Endothelial cell of umbilical vein (primary cell): ENCODE data around the gene SCARF1. TPM values are rescaled to one million over a fixed set of nuclear protein-coding genes. Genes with fewer than 3 reads are reported as not detected.

Experiments
- BruUV-seq: library from RNA; stranded (reverse); fragments of 400-500 nt; replicated peaks from 2 replicates; lab custom pipeline; 2021; lab: Mats Ljungman, UMichigan
- CTCF ChIA-PET: fragments of 300-600, 350-600 bp; sonication (Branson Sonifier 250); formaldehyde crosslinking; loops from one replicate; lab custom pipeline; 2021; ENCODE audit warnings: antibody characterized with exemption, inconsistent platforms; lab: Charles Lee
- POLR2A ChIA-PET: fragments of 300-600, 350-600 bp; sonication (Branson Sonifier 250); formaldehyde crosslinking; loops from one replicate; lab custom pipeline; 2021; ENCODE audit warnings: antibody characterized with exemption, inconsistent platforms; lab: Charles Lee
- DNase-seq: peaks from one replicate; pipeline ENCODE4 v3.0.0-alpha.2; 2011; ENCODE audit warnings: low read depth, low spot score
- FAIRE-seq: peaks from 2 replicates; lab custom pipeline; 2011; peaks lifted over from hg19 to GRCh38; lab: Jason Lieb, UNC
- H2AFZ ChIP-seq: 2 replicates; pipeline ENCODE4 v1.6.0; 2012; ENCODE audit warnings: low read depth, low read length, control low read depth, inconsistent platforms
- H3K27ac ChIP-seq: 2 replicates; pipeline ENCODE4 v1.5.1; 2011; ENCODE audit warnings: low read depth, mild to moderate bottlenecking, control low read depth, low read length, moderate library complexity; ENCODE audit not compliant: insufficient read depth
- H3K27me3 ChIP-seq, 2 experiments: 2 replicates each; pipeline versions ENCODE4 v1.6.0 to v1.6.1; 2011; ENCODE audit warnings: low read length in 2 of 2, mixed read lengths in 1 of 2; ENCODE audit not compliant: control insufficient read depth in 2 of 2, insufficient read depth in 2 of 2
- H3K36me3 ChIP-seq, 2 experiments: 2 replicates in 1 of 2; 3 replicates in 1 of 2; pipeline ENCODE4 v1.5.1; 2011; ENCODE audit warnings: low read length in 2 of 2, mild to moderate bottlenecking in 1 of 2, moderate library complexity in 1 of 2; ENCODE audit not compliant: control insufficient read depth in 2 of 2, insufficient read depth in 2 of 2; ENCODE audit errors: extremely low read depth in 1 of 2
- H3K4me1 ChIP-seq: 3 replicates; pipeline ENCODE4 v1.5.1; 2011; ENCODE audit warnings: mild to moderate bottlenecking, low read length; ENCODE audit not compliant: control insufficient read depth, insufficient read depth; ENCODE audit errors: extremely low read depth
- H3K4me2 ChIP-seq: 2 replicates; pipeline ENCODE4 v1.6.1; 2011; ENCODE audit warnings: low read length, control low read depth, mixed read lengths; ENCODE audit not compliant: insufficient read depth
- H3K4me3 ChIP-seq, 3 experiments: fragments of 200-600 bp in 1 of 3; sonication (generic), shearing (Covaris generic) in 1 of 3; replicated peaks in 1 of 3; 2 replicates each; pipeline ENCODE4 v1.5.1; 2011 to 2016; ENCODE audit warnings: control low read depth in 3 of 3, low read length in 3 of 3, mild to moderate bottlenecking in 2 of 3, inconsistent platforms in 1 of 3, low read depth in 1 of 3, moderate library complexity in 1 of 3; ENCODE audit not compliant: insufficient read depth in 1 of 3
- H3K79me2 ChIP-seq: 2 replicates; pipeline ENCODE4 v1.6.0; 2012; ENCODE audit warnings: low read length, inconsistent platforms; ENCODE audit not compliant: control insufficient read depth, insufficient read depth
- H3K9ac ChIP-seq: replicated peaks from 2 replicates; pipeline ENCODE3; 2011; ENCODE audit warnings: low read length, control low read depth; ENCODE audit not compliant: insufficient read depth; ENCODE audit errors: extremely low read depth
- H3K9me1 ChIP-seq: replicated peaks from 3 replicates; pipeline ENCODE4 v1.6.0; 2011; ENCODE audit warnings: mild to moderate bottlenecking, low read length; ENCODE audit not compliant: control insufficient read depth, insufficient read depth; ENCODE audit errors: extremely low read depth
- H3K9me3 ChIP-seq: replicated peaks from 2 replicates; pipeline ENCODE4 v1.5.1; 2012; ENCODE audit warnings: low read length, inconsistent platforms; ENCODE audit not compliant: control insufficient read depth, insufficient read depth
- H4K20me1 ChIP-seq: replicated peaks from 2 replicates; pipeline ENCODE3; 2011; ENCODE audit warnings: mild to moderate bottlenecking, low read length; ENCODE audit not compliant: control insufficient read depth, insufficient read depth; ENCODE audit errors: extremely low read depth
- CTCF ChIP-seq, 2 donors: IDR thresholded peaks; 1 replicate in 1 of 2; 2 replicates in 1 of 2; pipeline ENCODE4 v1.5.1; 2011; ENCODE audit warnings: low read length in 2 of 2, mild to moderate bottlenecking in 2 of 2, moderate library complexity in 2 of 2, control low read depth in 1 of 2, inconsistent platforms in 1 of 2, low read depth in 1 of 2; ENCODE audit not compliant: insufficient read depth in 1 of 2; ENCODE audit errors: extremely low read depth in 1 of 2
- EZH2 ChIP-seq: IDR thresholded peaks from 2 replicates; pipeline ENCODE4 v1.6.1; 2012; ENCODE audit warnings: borderline replicate concordance, low read depth, mild to moderate bottlenecking, moderate library complexity, low read length, inconsistent platforms; ENCODE audit not compliant: severe bottlenecking
- FOS ChIP-seq: IDR thresholded peaks from 2 replicates; pipeline ENCODE4 v1.6.1; 2011; ENCODE audit warnings: mild to moderate bottlenecking, low read length, moderate library complexity, borderline replicate concordance; ENCODE audit not compliant: insufficient read depth
- GATA2 ChIP-seq: IDR thresholded peaks from 2 replicates; pipeline ENCODE4 v1.7.0; 2011; ENCODE audit warnings: low read depth, mild to moderate bottlenecking, moderate library complexity, mixed read lengths, low read length; ENCODE audit not compliant: insufficient read length, insufficient read depth
- JUN ChIP-seq: IDR thresholded peaks from 2 replicates; pipeline ENCODE4 v1.6.1; 2011; ENCODE audit warnings: borderline replicate concordance, low read depth; ENCODE audit not compliant: insufficient read length, insufficient read depth
- MAX ChIP-seq: IDR thresholded peaks from 2 replicates; pipeline ENCODE4 v1.6.1; 2011; ENCODE audit not compliant: insufficient read depth, insufficient read length
- MYC ChIP-seq: IDR thresholded peaks from one replicate; pipeline ENCODE4 v1.6.1; 2011; ENCODE audit warnings: mild to moderate bottlenecking, low read depth, low read length
- POLR2A ChIP-seq: IDR thresholded peaks from 2 replicates; pipeline ENCODE4 v1.6.1; 2012; ENCODE audit warnings: low read depth, mild to moderate bottlenecking, control low read depth, low read length
- POLR2AphosphoS5 ChIP-seq: IDR thresholded peaks from 2 replicates; pipeline ENCODE4 v1.6.1; 2012; ENCODE audit warnings: low read depth, mild to moderate bottlenecking, control low read depth, low read length, moderate library complexity; ENCODE audit not compliant: insufficient read depth
- dilution Hi-C: fragments of 300-500 bp; cut with MboI; formaldehyde crosslinking; loops from one replicate; pipeline ENCODE4 v1.15.0; 2019; ENCODE audit warnings: low sequenced_read_pairs; ENCODE audit not compliant: extremely low pct_ligation_motif_present
- intact Hi-C: fragments of 100-400 bp; cut with micrococcal nuclease; formaldehyde crosslinking; loops from one replicate; pipeline ENCODE4 v1.10.0; 2022
- polyA plus RNA-seq, 4 experiments: library from polyadenylated mRNA; depleted of rRNA in 3 of 4; stranded (reverse) in 3 of 4; unstranded in 1 of 4; fragments of >200 nt; gene quantifications; 2 replicates each; pipeline versions ENCODE4 v1.2.1 to v1.2.3, GENCODE V29; 2011 to 2012; ENCODE audit warnings: missing spikeins in 1 of 4
- total RNA-seq: library from RNA; stranded (reverse); gene quantifications from 2 replicates; pipeline ENCODE4 v1.2.3, GENCODE V29; 2021

SCARF1 gene
- total and polyA plus RNA-seq, 2 donors (not counting 3 experiments of a cell fraction or from before 2014, with no cell fraction given): 52.8 to 93.7 TPM

GRCh38 chr17:1593630-1593931 is 52.0 kb downstream of the SCARF1 start:
- CTCF ChIA-PET: no interaction called here
- dilution Hi-C loops (no loop called here), intact Hi-C loops (no loop called here)

More at GRCh38 chr17:1593630-1593931, 52.0 kb downstream of the SCARF1 start:
- H2AFZ ChIP-seq: no peak overlapping the region
- H3K27ac ChIP-seq: no peak overlapping the region
- H4K20me1 ChIP-seq: no peaks in the 10 kb centered on the region
- POLR2A ChIA-PET: no interaction called here
- no peaks in the 10 kb centered on the region for H3K9me1 ChIP-seq
- FAIRE-seq (no peak), DNase-seq (no peak)
- no TSS peak for BruUV-seq
- H3K79me2 ChIP-seq: no peaks in the 10 kb centered on the region
- TF ChIP-seq CTCF (IDR thresholded peaks at IDR 0.05; ENCODE audit: extremely low read depth in 1 of 2, insufficient read depth in 1 of 2, low read depth in 1 of 2, low read length in 2 of 2) (no peak), POLR2A (no peak), EZH2 (no peak), JUN (no peak), POLR2AphosphoS5 (no peak), GATA2 (no peak), MYC (no peak), FOS (no peak), MAX (no peak)
- no peak overlapping the region for H3K9ac ChIP-seq
- H3K27me3 ChIP-seq: no peaks in the 10 kb centered on the region
- no peaks in the 10 kb centered on the region for H3K9me3 ChIP-seq
- H3K36me3 ChIP-seq: peaks cover 2 to 3% of the 10 kb centered on the region in 2 experiments
- peaks cover 18% of the 10 kb centered on the region for H3K4me1 ChIP-seq
- no peak overlapping the region for H3K4me3 ChIP-seq
- H3K4me2 ChIP-seq: no peak overlapping the region
